Loucy (cell line): ENCODE data around the gene KLKB1.

ENCODE experiments used
- H2AFZ ChIP-seq: fragments of 200-600 bp; sonication (generic); 2 replicates; pipeline ENCODE4 v1.6.0; 2016; ENCODE audit warnings: antibody characterized with exemption, mild to moderate bottlenecking, low read length, moderate library complexity
- H3F3A ChIP-seq: fragments of 200-600 bp; 2 replicates; pipeline ENCODE4 v1.6.0; 2016; ENCODE audit warnings: antibody characterized with exemption, low read depth, mild to moderate bottlenecking
- H3K27me3 ChIP-seq: fragments of 200-600 bp; sonication (generic); 2 replicates; pipeline ENCODE4 v1.6.1; 2014; ENCODE audit warnings: low read length, mild to moderate bottlenecking; ENCODE audit not compliant: insufficient read depth, poor library complexity, severe bottlenecking
- H3K36me3 ChIP-seq: fragments of 200-600 bp; sonication (generic); 2 replicates; pipeline ENCODE4 v1.6.1; 2016; ENCODE audit warnings: low read length; ENCODE audit not compliant: insufficient read depth
- H3K4me1 ChIP-seq: fragments of 200-600 bp; sonication (generic); 2 replicates; pipeline ENCODE4 v1.5.1; 2014; ENCODE audit warnings: low read length, mild to moderate bottlenecking; ENCODE audit not compliant: insufficient read depth, poor library complexity, severe bottlenecking
- H3K4me2 ChIP-seq: fragments of 200-600 bp; sonication (generic); 2 replicates; pipeline ENCODE4 v1.6.0; 2014; ENCODE audit warnings: antibody characterized with exemption, low read length, low read depth, mild to moderate bottlenecking; ENCODE audit not compliant: poor library complexity, severe bottlenecking
- H3K4me3 ChIP-seq: fragments of 200-600 bp; sonication (generic); 2 replicates; pipeline ENCODE4 v1.5.1; 2014; ENCODE audit warnings: low read length, mild to moderate bottlenecking, mixed read lengths; ENCODE audit not compliant: poor library complexity, severe bottlenecking
- H3K79me2 ChIP-seq: fragments of 200-600 bp; sonication (generic); 2 replicates; pipeline ENCODE4 v1.6.1; 2014; ENCODE audit warnings: low read length; ENCODE audit not compliant: insufficient read depth
- H3K9ac ChIP-seq: fragments of 200-600 bp; sonication (generic); 2 replicates; pipeline ENCODE4 v1.6.0; 2014; ENCODE audit warnings: mild to moderate bottlenecking, low read depth, low read length, moderate library complexity; ENCODE audit not compliant: poor library complexity, severe bottlenecking
- H3K9me2 ChIP-seq: fragments of 200-600 bp; sonication (generic); replicated peaks from 2 replicates; pipeline ENCODE4 v1.6.1; 2016; ENCODE audit warnings: low read depth, low read length, mixed read lengths
- H3K9me3 ChIP-seq: fragments of 200-600 bp; sonication (generic); 2 replicates; pipeline ENCODE4 v1.6.1; 2014; ENCODE audit warnings: mild to moderate bottlenecking, antibody characterized with exemption, low read length, low read depth; ENCODE audit not compliant: insufficient read depth
- H4K20me1 ChIP-seq: fragments of 200-600 bp; sonication (generic); 2 replicates; pipeline ENCODE4 v1.6.0; 2014; ENCODE audit warnings: antibody characterized with exemption, low read length, mild to moderate bottlenecking; ENCODE audit not compliant: insufficient read depth, poor library complexity, severe bottlenecking
- CTCF ChIP-seq: fragments of 200-600 bp; sonication (generic); conservative IDR thresholded peaks from 2 replicates; pipeline ENCODE4 v1.5.1; 2014; ENCODE audit warnings: mild to moderate bottlenecking, antibody characterized with exemption, low read length
- EZH2phosphoT487 ChIP-seq: fragments of 200-600 bp; IDR thresholded peaks from 2 replicates; pipeline ENCODE4 v1.6.1; 2018; ENCODE audit warnings: antibody characterized with exemption, mild to moderate bottlenecking, moderate library complexity, borderline replicate concordance

The KLKB1 gene

GRCh38 chr4:186296481-186296880 lies 69.2 kb downstream of the KLKB1 start:
- Histone ChIP-seq H3K9me2 (no peaks in the 10 kb centered on the region), H3K9ac (no peak overlapping the region), H3K4me3 (no peak overlapping the region), H3K36me3 (no peaks in the 10 kb centered on the region), H3K79me2 (no peaks in the 10 kb centered on the region), H3F3A (no peaks in the 10 kb centered on the region), H3K27me3 (no peaks in the 10 kb centered on the region), H3K4me2 (no peak overlapping the region), H2AFZ (peak overlapping the region; percentile 33; the same call in 1 of the 2 replicates), H4K20me1 (no peaks in the 10 kb centered on the region), H3K4me1 (no peaks in the 10 kb centered on the region), H3K9me3 (no peaks in the 10 kb centered on the region)
- TF ChIP-seq CTCF (no peak), EZH2phosphoT487 (no peak)

DNA sequence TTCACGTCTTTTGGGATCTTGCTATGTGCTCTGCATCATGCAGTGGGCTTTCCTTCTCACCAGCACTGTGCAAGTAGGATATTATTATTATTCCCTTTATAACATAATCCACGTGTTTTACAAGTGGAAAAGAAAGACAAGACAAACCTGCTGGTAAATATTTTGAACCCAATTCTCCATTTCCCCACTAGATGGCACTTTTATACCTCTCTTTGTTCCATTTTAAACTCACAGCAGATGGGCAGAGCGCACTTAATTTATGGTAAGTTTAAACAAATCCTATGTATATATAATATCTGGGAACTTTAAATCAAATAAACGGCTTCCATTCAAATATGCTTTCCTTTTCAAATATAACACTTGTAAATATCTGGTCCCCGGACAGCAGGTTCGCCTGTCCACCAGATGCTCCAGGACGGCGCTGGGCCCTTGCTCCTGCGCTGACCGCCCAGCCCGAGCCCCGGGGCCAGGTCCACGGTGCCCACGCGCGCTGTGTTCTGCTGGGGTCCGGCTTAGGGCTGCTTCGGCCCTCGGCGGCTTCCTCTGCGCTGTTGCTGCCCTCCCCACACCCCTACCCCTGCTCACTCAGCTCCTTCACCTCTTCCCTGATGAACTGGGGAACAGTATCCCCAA lies 69.8 kb downstream of the KLKB1 start:
- H3K4me3 ChIP-seq, result no peak overlapping the region
- H3K27me3 ChIP-seq, result no peaks in the 10 kb centered on the region
- no peak overlapping the region for H3K9ac ChIP-seq
- no peaks in the 10 kb centered on the region for H3K36me3 ChIP-seq
- no peaks in the 10 kb centered on the region for H3K4me1 ChIP-seq
- no peaks in the 10 kb centered on the region for H3K9me2 ChIP-seq
- H3K4me2 ChIP-seq, result no peak overlapping the region
- no peak for TF ChIP-seq EZH2phosphoT487
- TF ChIP-seq CTCF, result peak; percentile 76
- H3K9me3 ChIP-seq, result no peaks in the 10 kb centered on the region
- no peaks in the 10 kb centered on the region for H3F3A ChIP-seq
- no peak overlapping the region for H2AFZ ChIP-seq
- no peaks in the 10 kb centered on the region for H4K20me1 ChIP-seq
- H3K79me2 ChIP-seq, result no peaks in the 10 kb centered on the region

GRCh38 chr4:186298031-186298647 lies 70.8 kb downstream of the KLKB1 start:
- H3K4me3 ChIP-seq, result no peak overlapping the region
- no peak overlapping the region for H2AFZ ChIP-seq
- H3K9me2 ChIP-seq, result no peaks in the 10 kb centered on the region
- H3K9me3 ChIP-seq, result no peaks in the 10 kb centered on the region
- H4K20me1 ChIP-seq, result no peaks in the 10 kb centered on the region
- TF ChIP-seq EZH2phosphoT487 (no peak), CTCF (no peak)
- no peaks in the 10 kb centered on the region for H3K79me2 ChIP-seq
- no peaks in the 10 kb centered on the region for H3K4me1 ChIP-seq
- no peaks in the 10 kb centered on the region for H3F3A ChIP-seq
- H3K27me3 ChIP-seq, result no peaks in the 10 kb centered on the region
- no peaks in the 10 kb centered on the region for H3K36me3 ChIP-seq
- no peak overlapping the region for H3K9ac ChIP-seq
- no peak overlapping the region for H3K4me2 ChIP-seq
